Chondrocyte (in vitro differentiated cells): ENCODE data around the gene ZNF503. TPM values are rescaled to one million over a fixed set of nuclear protein-coding genes. Genes with fewer than 3 reads are reported as not detected.
A peak's percentile ranks its signal among the peaks of the same experiment; 100 is the strongest.

ENCODE experiments used
- DNase-seq: peaks from one replicate; pipeline ENCODE4 v3.0.0; 2021; ENCODE audit warnings: mixed read lengths, low spot score
- H3K27ac Mint-ChIP-seq: one replicate; pipeline ENCODE4 v1.8.0; 2021; ENCODE audit warnings: mild to moderate bottlenecking, moderate library complexity, mixed read lengths; ENCODE audit not compliant: unreplicated experiment
- H3K27me3 Mint-ChIP-seq: 2 replicates; pipeline ENCODE4 v1.8.0; 2021; ENCODE audit warnings: low read depth, mixed read lengths
- H3K36me3 Mint-ChIP-seq: 2 replicates; pipeline ENCODE4 v1.8.0; 2021; ENCODE audit warnings: low read depth, mixed read lengths
- H3K4me1 Mint-ChIP-seq: 2 replicates; pipeline ENCODE4 v1.8.0; 2021; ENCODE audit warnings: low read depth, mild to moderate bottlenecking, mixed read lengths
- H3K4me3 Mint-ChIP-seq: one replicate; pipeline ENCODE4 v1.8.0; 2021; ENCODE audit warnings: mild to moderate bottlenecking, moderate library complexity, mixed read lengths; ENCODE audit not compliant: unreplicated experiment
- H3K9me3 Mint-ChIP-seq: 2 replicates; pipeline ENCODE4 v1.8.0; 2021; ENCODE audit warnings: low read depth, mixed read lengths
- total RNA-seq: library from RNA; stranded (reverse); gene quantifications from 3 replicates; pipeline ENCODE4 v1.2.1, GENCODE V29; 2021
- TF ChIP-seq, protein P1 (sequence below): fragments of 200-600 bp; sonication (generic); IDR thresholded peaks from 2 replicates; pipeline ENCODE4 v1.5.0; 2021; ENCODE audit warnings: antibody characterized with exemption, mild to moderate bottlenecking, moderate library complexity

Gene ZNF503
- total RNA-seq, 1 donor from 2014 or later, result 24.8 TPM

- H3K4me1 Mint-ChIP-seq, result peaks cover 15% of the 10 kb centered on the region
- H3K36me3 Mint-ChIP-seq, result peaks cover 3% of the 10 kb centered on the region
- H3K9me3 Mint-ChIP-seq, result no peaks in the 10 kb centered on the region
- peak overlapping the region; percentile 65 for H3K4me3 Mint-ChIP-seq
- TF ChIP-seq, protein P1, sequence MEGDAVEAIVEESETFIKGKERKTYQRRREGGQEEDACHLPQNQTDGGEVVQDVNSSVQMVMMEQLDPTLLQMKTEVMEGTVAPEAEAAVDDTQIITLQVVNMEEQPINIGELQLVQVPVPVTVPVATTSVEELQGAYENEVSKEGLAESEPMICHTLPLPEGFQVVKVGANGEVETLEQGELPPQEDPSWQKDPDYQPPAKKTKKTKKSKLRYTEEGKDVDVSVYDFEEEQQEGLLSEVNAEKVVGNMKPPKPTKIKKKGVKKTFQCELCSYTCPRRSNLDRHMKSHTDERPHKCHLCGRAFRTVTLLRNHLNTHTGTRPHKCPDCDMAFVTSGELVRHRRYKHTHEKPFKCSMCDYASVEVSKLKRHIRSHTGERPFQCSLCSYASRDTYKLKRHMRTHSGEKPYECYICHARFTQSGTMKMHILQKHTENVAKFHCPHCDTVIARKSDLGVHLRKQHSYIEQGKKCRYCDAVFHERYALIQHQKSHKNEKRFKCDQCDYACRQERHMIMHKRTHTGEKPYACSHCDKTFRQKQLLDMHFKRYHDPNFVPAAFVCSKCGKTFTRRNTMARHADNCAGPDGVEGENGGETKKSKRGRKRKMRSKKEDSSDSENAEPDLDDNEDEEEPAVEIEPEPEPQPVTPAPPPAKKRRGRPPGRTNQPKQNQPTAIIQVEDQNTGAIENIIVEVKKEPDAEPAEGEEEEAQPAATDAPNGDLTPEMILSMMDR, result no peak
- H3K27me3 Mint-ChIP-seq, result peaks cover 60% of the 10 kb centered on the region
- no peak for DNase-seq
- no peak overlapping the region for H3K27ac Mint-ChIP-seq
These were observed 8.8 kb upstream of the ZNF503 start for GRCh38 chr10:75410132-75411005.

DNA sequence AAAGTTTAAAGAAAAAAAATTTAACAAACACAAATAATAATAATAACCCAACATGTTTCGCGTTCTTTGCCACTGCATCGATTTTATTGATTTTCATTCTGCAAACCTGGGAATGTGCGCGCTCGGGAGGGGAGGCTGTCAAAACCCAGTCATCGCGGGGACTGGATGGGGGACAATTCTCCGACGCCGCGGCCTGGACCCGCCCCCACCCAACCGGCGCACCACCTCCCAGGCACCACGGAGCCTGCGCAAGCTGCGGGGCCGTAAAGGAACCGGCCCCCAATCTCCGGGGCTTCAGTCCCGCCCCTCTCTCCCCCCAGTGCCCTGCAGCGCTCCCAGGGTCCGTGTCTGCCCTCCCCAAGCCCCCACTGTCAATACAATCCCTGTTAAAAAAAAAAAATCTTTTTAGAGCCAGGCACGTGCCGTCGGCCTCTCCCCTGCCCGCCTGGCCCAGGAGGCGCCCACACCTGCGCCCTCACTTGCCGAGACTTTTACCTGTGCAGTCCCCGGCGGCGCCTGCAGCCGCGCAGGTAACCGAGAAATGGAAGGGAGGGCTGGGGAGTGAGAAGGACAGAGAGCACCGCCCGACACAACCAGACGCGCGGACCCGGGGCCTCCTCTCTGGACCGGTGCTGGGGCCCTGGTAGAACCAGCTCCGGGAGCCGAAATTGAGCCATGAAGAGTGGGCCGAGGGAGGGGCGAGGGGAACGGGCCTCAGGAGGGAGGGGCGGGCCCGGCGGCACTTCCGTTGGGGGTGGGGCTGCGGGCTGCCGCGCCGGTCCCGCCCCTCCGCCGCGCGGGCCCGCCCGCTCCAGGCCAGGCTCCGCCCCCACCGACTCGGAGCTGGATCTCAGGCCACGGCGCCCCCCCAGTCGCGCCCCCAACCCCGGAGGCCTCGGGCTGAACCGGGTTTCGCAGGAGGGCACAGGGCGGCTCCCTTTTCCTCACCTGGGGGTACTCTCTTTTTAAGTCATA is 7.6 kb upstream of the ZNF503 start:
- DNase-seq, result no peak
- H3K4me1 Mint-ChIP-seq, result peaks cover 16% of the 10 kb centered on the region
- H3K36me3 Mint-ChIP-seq, result peaks cover 2% of the 10 kb centered on the region
- no peaks in the 10 kb centered on the region for H3K9me3 Mint-ChIP-seq
- H3K4me3 Mint-ChIP-seq, result peak overlapping the region; percentile 80
- H3K27me3 Mint-ChIP-seq, result peaks cover 55% of the 10 kb centered on the region
- TF ChIP-seq, protein P1, result no peak
- no peak overlapping the region for H3K27ac Mint-ChIP-seq

DNA sequence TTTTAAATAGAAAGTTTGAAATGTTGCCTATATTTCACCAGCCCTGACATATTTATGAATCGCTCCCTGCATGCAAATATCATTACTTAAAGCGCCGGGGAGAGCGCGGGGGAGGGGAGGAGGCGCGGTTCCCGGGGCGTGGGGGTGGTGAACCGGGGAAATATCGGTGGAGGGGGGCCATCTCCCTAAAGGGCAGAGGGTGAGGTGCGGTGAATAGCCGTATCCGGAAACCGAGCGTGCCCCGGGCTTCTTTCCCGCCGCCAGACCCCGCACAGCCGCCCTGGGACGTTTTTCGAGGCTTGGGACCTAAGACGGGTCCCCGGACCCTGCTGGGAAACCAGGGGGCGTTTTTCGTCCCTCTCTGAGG is 6.9 kb upstream of the ZNF503 start:
- no peak for DNase-seq
- peaks cover 52% of the 10 kb centered on the region for H3K27me3 Mint-ChIP-seq
- TF ChIP-seq, protein P1, result no peak
- peak overlapping the region; percentile 80 for H3K4me3 Mint-ChIP-seq
- peaks cover 21% of the 10 kb centered on the region for H3K4me1 Mint-ChIP-seq
- H3K27ac Mint-ChIP-seq, result peak overlapping the region; percentile 57
- H3K9me3 Mint-ChIP-seq, result no peaks in the 10 kb centered on the region
- H3K36me3 Mint-ChIP-seq, result peaks cover 2% of the 10 kb centered on the region

DNA sequence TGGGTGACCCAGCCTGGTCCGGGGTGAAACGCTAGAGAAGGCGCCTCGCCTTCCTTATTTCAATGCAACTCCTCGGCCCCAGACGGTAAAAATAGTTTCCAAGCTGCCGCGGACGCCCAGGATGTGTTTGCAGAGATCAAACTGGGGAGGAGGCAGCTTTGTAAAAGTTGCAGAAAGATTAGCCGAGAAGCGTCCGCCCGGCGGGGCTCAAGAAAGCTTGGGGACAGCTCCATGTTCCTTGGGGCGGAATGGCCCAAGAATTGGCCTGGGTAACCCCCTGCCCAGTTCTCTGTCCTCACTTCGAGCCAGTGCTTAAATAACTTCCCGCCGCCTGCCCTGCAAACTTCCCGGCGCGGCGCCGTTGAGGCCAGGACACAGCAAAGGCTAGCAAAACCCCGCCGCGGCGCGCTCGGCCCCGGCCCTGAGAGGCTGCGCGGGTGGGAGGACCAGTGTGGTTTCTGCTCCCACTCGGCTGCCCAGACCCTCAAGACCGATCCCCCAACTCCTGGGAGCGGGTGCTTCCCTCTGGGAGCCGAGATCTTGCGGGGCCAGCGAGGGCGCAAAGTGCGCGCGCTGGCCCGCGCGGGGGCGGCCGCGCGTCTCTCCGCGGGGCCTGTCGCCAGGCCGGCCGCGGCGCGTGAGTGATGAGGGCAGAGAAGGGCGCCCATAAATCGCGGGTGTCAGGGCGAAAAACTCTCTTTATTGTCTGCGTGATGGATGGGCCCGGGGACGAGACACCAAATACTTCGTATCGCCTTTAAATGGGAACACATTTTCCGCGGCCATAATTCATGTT is 6.3 kb upstream of the ZNF503 start:
- H3K27ac Mint-ChIP-seq, result peak overlapping the region; percentile 57
- peaks cover 27% of the 10 kb centered on the region for H3K4me1 Mint-ChIP-seq
- TF ChIP-seq, protein P1, result peak; percentile 26
- peaks cover 51% of the 10 kb centered on the region for H3K27me3 Mint-ChIP-seq
- H3K36me3 Mint-ChIP-seq, result peaks cover 2% of the 10 kb centered on the region
- H3K9me3 Mint-ChIP-seq, result no peaks in the 10 kb centered on the region
- H3K4me3 Mint-ChIP-seq, result peak overlapping the region; percentile 80
- DNase-seq, result no peak
